GM19351 (cell line): ENCODE data around the gene MARCHF10.

Source experiments
- ATAC-seq: cut with Tn5 transposase; IDR thresholded peaks from one replicate; pipeline ENCODE4 v1.9.1; 2021; ENCODE audit warnings: mild to moderate bottlenecking, moderate library complexity; ENCODE audit not compliant: unreplicated experiment

Gene MARCHF10

DNA sequence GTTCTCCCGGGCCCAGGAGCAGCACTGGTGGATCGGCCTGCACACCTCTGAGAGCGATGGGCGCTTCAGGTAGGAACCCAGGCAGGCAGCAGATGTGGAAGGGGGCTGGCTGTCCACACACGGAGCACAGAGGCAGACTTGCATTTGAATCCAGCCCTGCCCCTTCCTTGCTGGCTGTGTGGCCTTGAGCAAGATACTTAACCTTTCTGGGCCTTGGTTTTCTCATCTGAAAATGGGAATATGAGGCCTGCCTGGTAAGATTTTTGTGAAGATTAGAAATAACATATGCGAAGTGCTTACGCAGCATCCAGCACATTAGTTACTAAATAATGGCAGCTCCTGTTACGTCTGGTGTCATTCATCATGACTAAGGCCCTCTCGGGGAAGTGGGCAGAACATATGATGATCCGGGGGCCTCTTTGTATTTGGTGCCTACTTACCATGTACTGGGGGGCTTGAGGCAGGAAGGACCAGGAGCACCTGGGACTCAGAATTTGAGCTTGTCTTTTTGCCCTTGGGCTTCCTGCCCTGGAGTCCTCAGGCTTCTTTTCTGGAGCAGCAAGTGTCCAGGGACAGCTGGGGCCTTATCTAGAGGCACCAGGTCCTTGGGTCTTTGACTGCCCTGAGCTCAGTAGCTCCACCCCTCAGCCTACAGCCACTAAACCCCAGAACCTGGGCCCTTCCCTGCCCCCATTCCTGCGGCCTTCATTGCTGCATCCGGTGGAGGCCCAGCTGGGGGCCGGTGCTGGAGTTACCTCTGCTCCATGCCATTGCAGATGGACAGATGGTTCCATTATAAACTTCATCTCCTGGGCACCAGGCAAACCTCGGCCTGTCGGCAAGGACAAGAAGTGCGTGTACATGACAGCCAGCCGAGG is 126.8 kb downstream of the MARCHF10 start:
- ATAC-seq: no peak

DNA sequence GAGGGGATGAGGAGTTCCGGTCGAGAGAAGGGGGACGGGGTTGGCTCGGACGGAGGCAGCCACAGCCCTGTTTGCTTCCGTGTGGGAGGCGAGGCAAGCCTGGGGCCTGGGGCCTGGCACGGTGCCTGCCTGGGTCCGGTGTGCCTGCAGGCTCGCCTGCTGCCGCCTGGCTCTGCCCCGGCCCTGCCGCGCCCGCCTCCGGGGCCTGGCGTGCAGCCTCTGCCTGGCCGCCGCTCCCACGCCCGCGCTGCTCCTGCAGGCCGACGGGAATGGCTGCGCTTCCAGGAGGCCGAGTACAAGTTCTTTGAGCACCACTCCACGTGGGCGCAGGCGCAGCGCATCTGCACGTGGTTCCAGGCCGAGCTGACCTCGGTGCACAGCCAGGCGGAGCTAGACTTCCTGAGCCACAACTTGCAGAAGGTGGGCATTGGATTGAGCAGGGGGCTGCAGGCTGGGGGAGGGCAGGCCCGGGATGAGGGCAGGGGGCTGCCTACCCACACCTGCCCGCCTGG is 127.5 kb downstream of the MARCHF10 start:
- ATAC-seq: no peak

DNA sequence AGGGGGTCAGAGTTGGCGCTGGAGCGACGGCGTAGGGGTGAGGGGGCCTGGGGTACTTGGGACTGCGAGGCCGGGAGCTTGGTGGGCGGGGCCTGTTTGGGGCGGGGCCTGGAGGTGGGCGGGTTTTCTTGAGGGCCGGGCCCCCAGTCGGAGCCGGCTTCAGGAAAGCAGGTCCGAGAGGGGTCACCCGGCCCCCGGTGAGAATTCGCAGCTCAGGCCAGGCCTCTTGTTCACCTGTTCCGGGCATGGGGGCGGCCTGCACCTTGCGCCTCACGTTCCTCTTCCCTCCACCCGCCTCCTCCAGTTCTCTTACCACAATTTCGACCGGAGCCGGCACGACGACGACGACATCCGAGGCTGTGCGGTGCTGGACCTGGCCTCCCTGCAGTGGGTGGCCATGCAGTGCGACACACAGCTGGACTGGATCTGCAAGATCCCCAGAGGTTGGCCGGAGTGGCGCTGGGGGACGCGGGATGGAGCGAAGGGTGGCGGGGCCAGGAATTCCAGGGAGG is 128.2 kb downstream of the MARCHF10 start:
- no peak for ATAC-seq

DNA sequence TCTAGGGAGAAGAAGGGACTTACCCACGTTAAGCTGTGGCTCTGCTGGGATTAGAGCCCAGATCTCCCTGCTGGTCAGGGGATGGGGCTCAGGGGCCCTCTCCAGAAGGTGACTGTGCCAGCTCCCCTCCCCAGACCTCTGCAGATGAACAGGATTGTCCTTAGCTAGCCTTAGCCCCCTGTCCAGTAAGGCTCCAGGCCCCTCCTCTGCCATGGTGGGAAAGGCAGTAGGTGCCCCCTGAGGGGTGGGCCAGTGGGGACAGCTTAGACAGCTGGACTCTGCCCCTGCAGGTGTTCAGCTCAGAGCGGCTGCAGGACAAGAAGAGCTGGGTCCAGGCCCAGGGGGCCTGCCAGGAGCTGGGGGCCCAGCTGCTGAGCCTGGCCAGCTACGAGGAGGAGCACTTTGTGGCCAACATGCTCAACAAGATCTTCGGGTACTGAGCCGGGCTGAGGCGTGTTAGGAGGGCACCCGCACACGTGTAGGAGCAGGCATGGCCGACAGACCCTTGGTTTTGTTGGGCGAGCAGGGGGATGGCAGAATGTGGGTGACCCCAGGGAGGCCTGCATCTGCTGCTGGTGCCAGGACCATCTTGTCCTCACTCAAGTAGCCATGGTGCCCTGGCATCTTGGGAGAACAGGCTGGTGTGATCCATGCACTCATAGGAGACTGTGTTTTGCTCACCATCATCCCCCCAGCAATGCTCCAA is 129.7 kb downstream of the MARCHF10 start:
- ATAC-seq: no peak

DNA sequence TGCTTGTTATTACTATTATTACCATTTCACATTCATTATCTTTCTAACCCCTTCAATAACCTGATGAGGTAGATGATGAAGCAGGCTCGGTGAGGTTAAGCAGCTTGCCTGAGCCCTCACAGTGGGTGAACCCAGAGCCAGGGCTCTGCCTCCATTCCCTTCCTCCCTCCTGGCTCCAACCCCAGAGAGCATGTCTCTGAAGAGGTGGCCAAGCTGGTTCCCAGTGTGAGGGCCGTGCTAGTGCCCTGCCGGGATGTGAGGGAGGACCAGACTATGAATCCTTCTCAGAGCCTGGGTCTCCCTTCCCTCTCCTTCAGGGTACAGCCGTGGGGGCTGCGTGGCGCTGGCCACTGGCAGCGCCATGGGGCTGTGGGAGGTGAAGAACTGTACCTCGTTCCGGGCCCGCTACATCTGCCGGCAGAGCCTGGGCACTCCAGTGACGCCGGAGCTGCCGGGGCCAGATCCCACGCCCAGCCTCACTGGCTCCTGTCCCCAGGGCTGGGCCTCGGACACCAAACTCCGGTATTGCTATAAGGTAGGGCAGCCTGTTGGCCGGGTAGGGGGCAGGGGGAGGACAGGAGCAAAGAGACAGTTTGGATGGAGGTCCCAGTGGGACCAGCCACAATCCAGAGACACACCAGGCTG is 131.0 kb downstream of the MARCHF10 start:
- no peak for ATAC-seq

DNA sequence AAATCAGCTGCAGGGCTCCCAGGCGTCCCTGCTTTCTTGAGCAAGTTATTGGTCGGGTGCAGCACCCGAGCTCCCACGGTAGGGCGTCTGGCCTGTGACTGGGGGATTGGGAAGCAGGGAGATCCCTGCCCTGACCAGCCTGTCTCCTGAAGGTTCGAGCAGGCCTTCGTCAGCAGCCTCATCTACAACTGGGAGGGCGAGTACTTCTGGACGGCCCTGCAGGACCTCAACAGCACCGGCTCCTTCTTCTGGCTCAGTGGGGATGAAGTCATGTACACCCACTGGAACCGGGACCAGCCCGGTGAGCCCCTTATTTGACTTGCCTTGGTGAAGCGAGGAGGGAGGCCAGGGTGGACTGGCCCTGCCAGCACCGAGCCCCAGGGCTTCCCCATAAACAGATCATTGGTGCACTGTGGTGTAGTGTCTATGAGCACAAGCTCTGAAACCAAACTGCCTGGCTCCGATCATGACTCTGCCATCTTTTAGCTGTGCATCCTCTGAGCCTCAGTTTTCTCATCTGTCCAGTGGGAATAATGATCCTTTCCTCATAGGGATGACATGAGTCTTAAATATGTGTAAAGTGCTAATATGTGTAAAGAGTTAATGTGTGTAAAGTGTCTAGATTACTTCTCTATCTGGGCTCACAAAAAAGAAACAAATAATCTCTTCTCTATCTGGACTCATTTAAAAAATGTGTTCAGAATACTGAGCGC is 131.7 kb downstream of the MARCHF10 start:
- no peak for ATAC-seq

DNA sequence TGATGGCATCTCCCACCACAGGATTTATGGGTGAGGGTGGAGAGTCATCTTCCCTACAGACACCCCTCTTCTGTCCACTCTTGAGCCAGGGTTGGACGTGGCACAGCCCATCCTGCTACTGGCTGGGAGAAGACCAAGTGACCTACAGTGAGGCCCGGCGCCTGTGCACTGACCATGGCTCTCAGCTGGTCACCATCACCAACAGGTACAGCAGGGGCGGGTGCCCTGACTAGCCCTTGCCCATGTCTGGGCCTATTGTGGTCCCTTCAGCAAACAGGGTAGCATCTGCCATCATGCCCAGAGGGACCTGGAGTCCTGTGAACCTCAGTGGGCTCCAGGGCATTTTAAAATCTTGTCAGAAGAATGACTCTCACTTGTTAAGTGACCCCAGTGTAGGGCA is 132.4 kb downstream of the MARCHF10 start:
- ATAC-seq: no peak

DNA sequence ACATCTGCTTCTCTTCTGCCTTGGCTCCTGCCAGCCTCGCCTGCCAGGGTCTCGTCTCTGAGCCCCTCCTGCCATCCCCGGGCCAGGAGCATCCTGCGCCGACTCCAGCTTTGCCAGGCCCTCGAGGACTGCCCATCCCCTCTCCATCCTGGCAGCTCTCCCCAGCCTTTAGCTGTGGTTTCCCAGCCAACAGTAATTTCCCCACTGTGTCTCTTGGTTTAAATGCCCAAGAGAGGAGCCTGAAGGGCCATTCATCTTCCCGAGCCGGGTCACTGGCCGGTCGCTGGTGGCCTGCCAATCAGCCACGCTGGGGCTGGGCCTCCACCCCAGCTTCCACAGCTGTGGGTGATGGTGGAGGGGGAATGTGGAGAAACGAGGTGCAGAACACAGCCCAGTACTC is 132.9 kb downstream of the MARCHF10 start:
- ATAC-seq: no peak

DNA sequence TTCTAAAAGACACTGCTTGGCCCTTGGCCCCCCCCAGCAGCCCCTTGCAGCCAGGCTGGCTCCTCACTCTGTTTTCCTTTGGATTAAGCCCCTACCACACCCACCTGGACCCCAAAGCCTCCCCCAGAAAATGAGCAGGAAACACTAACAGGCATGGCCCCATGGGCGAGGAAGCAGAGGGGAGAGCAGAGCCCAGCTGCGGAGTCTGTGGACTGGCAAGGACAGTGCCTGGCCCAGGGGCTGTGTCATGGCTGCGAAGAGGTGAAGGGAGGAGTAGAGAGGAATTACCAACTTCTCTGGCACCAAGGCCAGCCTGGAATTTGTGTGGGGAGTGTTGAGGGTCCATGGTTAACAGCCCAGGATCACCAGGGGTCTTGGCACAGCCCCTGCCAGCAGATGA is 133.3 kb downstream of the MARCHF10 start:
- no peak for ATAC-seq

DNA sequence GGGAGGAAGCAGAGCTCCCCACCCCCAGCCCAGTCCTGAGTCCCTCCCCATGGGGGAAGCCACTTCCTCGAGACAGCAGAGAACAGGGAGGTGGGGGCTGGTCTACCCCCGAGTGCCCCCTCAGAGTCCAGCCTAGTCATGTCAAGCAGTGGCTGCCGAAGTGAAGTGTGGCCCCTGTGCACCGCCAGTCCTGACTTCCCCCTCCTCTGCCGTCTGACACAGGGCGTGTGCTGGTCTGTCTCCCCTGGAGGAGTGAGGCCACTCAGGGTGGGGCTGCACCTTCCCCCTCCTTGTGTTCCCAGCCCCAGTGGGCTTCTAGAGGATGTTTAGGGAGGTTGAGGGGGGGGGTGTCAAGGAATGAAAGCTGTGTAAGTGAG is 133.8 kb downstream of the MARCHF10 start:
- no peak for ATAC-seq

DNA sequence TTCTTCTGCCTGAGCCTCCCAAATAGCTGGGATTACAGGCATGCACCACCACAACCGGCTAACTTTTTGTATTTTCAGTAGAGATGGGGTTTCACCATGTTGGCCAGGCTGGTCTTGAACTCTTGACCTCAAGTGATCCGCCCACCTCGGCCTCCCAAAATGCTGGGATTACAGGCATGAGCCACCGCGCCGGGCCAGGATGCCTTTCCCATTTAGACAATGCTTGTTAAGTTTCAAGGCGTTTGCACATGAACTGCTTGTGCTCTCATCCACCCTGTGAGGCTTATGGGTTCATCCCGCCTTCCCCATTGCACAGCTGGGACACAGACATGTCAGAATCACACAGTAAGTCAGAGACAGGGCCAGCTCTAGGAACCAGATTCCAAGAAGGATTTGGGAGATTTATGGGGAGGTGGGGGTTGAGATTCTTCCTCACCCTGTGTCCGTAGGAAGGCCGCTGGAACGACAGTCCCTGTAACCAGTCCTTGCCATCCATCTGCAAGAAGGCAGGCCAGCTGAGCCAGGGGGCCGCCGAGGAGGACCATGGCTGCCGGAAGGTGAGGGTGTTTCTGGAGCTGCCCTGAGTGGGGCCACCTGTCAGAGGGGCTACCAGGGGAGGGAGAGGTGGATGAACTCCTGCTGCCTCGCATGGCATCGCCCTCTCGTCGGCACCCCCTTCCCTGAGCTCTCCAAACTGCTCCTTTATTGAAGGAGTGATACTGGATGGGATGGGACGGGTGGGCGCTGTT is 134.3 kb downstream of the MARCHF10 start:
- no peak for ATAC-seq

DNA sequence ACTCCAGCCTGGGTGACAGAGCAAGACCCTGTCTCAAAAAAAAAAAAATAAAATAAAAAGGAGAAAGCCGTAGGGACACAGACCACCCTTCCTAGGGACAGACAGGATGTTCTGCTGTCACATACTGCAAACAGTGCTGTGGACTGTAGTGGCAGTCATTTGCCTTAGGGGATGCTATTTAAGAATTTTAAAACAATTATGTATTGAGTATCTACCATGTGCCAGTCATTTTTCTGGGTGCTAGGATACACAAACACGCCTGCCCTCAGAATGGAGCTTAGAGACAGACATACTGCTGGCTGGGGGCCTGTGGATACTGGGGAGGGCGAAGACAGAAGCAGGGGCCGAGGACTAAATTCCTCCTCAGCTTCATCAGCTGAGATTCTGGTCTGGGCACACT is 135.2 kb downstream of the MARCHF10 start:
- ATAC-seq: no peak

DNA sequence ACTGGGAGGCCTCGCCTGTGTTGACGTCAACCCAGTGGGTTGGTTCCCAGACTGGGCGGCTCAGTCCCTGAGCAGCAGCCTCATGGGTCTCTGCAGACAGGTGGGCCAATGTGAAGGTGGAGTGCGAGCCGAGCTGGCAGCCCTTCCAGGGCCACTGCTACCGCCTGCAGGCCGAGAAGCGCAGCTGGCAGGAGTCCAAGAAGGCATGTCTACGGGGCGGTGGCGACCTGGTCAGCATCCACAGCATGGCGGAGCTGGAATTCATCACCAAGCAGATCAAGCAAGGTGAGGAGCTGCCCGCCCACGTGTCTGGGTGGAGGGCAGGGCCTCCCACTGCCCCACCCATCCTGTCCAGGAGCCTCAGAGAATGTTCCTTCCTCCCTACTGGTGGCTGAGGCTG is 136.6 kb downstream of the MARCHF10 start:
- no peak for ATAC-seq

DNA sequence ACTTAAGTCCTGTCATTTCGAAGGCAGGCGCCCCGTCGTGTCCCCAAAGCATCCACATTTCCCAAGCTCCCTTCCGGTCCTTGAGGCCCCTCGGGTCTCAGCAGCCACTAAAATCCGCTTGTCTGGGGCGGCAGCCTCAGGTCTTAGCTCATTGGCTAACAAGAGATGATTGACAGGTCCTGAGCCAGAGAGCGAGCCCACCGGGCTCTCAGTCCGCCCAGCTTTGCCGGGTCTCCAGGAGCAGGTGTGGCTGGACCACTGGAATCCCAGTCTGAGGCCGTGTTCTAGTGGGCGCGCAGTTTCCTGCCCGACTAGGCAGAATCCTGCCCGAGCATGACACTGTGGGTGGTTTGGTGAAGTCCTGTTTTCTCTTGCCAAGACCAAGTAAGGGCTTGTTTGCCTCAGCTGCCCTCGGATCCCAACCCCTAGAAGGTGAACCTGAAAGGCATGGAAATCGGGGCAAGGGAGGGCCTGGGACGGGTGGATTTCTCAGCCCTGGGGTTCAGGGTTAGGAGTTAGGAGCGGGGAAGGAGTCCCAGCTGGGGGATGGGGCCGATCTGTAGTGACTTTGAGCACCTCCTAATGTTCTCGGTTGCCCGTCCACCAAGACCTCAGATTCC is 137.8 kb downstream of the MARCHF10 start:
- no peak for ATAC-seq

DNA sequence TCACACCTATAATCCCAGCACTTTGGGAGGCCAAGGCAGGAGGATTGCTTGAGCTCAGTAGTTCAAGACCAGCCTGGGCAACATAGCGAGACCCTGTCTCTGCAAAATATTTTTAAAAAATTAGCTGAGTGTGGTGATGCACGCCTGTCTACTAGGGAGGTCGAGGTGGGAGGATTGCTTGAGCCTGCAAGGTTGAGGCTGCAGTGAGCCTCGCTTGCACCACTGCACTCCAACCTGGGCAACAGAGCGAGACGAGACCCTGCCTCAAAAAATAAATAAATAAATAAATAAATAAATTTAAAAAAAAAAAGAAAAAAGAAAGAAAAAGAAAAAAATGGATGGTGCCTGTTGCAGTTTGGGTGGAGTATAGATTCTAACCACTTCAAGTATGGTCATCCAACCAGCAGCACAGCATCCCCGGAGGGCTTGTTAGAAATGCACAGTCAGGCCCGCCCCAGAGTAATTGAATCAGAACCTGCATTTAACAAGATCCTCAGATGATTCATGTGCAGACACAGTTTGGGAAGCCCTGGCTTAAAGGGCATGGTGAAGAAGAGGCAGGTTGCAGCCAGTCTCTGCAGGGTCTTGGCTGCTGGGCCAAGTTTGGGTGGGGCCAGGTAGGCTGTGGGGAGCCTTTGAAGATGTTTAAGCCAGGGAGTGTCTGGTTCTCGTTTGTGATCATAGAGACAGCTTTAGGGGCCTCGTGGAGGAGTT is 139.9 kb downstream of the MARCHF10 start:
- ATAC-seq: no peak

DNA sequence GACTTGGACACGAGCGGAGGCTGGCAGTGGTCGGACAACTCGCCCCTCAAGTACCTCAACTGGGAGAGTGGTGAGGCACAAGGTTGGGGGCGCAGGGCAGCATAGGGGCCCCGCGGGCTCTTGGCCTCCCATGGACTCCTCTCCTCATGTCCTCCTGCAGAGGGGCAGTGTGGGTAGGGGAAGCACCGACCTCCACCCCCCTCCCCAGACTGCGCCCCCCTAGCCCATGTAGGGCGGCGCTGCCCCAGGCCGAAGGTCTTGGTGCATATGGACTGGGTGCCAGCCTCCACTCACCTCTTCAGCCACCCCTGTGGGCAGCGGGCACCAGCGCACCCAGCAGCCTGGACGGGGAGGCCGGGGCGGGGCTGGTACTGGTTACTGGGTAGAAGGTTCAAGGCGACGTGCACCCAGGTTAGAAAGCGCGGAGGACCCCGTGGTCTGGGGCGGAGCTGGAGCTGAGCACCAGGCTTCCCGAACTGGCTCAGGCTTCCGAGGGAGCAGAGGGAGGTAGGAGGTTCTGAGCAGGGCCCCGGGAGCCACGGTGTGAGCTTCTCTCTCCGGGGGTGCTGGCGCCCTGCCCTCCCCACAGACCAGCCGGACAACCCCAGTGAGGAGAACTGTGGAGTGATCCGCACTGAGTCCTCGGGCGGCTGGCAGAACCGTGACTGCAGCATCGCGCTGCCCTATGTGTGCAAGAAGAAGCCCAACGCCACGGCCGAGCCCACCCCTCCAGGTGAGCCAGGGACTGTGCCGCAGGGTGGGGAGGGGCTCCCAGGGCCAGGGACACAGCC is 141.1 kb downstream of the MARCHF10 start:
- ATAC-seq: no peak

DNA sequence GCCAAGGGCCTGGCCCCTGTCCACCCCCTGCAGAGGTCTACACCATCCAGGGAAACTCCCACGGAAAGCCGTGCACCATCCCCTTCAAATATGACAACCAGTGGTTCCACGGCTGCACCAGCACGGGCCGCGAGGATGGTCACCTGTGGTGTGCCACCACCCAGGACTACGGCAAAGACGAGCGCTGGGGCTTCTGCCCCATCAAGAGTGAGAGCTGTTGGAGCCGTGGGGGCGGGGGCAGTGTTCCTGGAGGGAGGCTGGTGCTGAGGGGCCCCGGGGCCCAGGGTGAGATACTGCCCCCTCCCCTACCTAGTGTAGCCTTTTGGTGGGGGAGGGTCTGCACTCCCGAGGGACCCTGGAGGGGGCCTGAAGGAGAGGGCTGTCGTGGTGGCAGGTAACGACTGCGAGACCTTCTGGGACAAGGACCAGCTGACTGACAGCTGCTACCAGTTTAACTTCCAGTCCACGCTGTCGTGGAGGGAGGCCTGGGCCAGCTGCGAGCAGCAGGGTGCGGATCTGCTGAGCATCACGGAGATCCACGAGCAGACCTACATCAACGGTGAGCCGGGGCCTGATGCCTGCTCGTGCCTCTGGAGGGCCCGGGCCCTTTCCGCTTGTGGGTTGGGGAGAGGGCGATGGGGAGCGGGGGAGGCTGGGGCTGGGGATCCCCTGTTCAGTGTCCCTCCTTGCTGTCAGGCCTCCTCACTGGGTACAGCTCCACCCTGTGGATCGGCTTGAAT is 141.9 kb downstream of the MARCHF10 start:
- ATAC-seq: no peak

DNA sequence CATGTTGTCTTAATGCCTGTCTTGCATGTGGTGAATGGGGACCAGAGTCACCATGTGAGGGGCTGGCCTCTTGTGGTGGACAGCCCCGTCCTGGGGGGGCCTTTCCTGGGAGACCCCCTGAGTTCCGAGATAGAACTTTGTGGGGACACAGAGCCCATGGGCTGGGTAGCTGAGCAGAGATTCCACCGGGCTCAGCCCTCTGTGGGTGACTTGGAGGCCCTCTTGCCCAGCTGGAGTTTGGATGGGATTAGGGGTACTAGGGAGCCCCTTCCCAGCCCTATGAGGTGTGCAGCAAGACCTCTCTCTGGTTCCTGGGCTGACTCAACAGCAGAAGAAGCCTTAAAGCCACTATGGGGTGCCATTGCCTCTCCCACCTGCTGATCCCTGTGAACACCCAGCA is 142.5 kb downstream of the MARCHF10 start:
- ATAC-seq: no peak
